Islet of Langerhans (tissue), 1 donor: Measurements from ENCODE around the gene VPS39.
A peak's percentile ranks its signal among the peaks of the same experiment; 100 is the strongest.

ENCODE experiments used
- FAIRE-seq: peaks from one replicate; lab custom pipeline; 2011; peaks lifted over from hg19 to GRCh38; lab: Jason Lieb, UNC

The VPS39 gene

DNA sequence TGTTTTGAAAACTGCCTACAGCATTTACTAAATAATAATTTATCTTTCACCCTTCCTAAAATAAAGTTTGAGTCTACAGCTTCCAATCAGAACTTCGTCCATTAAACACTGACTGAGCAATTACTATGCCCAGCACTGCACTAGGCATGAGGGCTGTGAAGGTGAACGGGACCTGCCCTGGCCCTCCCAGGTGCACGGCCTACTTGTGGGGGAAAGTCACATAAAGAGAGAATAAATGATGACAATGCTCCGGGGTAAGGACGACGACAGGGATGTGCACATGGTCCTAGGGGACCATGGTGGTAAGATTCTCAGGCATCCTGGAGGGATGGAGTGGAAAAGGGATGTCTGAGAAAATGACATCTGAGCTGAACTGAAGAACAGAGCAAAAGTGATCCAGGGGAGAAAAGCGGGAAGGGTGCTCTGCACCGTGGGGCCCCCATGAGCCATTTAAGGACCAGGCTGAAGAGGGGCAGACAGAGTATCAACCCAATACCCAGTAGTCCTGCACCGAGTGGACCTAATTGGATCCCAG, 63.2 kb downstream of the VPS39 start:
- FAIRE-seq: no peak

GRCh38 chr15:42143866-42144625, 64.1 kb downstream of the VPS39 start:
- FAIRE-seq: no peak

- no peak for FAIRE-seq
Observed at GRCh38 chr15:42143356-42143755, 64.7 kb downstream of the VPS39 start.

DNA sequence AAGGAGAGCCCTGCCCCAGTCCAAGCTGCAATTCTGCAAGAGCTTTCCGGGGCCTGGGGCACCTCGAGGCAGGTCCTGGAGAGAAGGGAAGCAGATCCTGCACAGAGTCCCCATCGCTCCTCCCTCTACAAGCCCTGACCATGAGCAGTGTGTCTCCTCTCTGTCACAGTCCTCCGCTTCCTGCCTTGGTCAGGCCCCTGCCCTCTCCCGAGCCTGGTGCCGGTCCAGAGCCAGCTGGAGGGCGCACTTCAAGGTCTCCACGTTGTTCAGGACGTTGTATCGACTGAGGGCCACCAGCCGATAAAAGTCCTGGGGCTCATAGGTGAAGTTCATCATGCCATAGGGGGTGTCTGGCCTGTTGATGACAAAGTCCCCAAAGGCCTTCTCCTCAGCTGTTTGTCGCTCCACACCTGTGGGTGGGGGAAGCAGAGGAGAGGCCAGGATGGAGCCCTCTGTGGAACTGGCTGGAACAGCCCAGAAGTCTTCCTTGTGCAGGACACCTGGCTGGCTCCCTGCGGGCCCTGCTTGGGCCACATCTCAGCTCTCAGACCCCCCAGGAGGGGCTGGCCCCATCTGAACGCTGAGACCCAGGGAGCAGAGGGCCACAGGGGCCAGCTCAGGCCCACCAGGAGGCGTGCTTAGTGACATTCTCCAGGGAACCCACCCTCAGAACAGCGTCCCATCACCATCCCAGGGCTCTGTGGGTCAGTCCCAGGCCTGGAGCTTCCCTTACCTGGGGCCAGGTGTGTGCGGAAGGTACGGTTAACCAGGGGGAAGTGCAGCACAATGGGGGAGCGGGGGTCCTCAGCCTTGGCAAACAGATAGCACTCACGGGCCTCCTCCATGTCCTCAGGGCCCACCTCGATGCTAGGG, 66.1 kb downstream of the VPS39 start:
- no peak for FAIRE-seq

- no peak for FAIRE-seq
Observed at GRCh38 chr15:42141246-42141645, 66.9 kb downstream of the VPS39 start.

- no peak for FAIRE-seq
Observed at GRCh38 chr15:42140383-42141070, 67.6 kb downstream of the VPS39 start.

GRCh38 chr15:42139596-42139995, 68.5 kb downstream of the VPS39 start:
- FAIRE-seq: no peak

GRCh38 chr15:42138968-42139386, 69.1 kb downstream of the VPS39 start:
- no peak for FAIRE-seq

DNA sequence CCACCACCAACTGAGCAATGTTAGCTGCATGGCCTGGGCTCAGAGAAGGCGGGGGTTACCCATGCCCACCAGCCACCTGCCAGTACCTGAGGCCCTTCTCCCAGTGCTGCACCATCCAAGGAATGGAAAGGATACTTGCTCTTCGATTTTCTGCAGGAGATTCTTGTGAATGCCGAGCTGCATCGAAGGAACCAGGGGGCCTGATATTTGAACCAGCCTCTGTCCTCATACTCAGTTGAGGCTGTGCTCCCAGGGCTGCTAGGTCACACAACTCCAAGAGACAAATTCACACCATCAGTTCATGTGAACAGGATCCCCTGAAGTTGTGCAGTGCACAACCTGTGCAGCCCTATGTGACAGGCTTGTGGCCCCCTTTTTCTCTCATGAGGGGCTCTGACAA, 69.7 kb downstream of the VPS39 start:
- no peak for FAIRE-seq

- FAIRE-seq: peak; percentile 60
Observed at GRCh38 chr15:42137461-42138261, 70.4 kb downstream of the VPS39 start.

DNA sequence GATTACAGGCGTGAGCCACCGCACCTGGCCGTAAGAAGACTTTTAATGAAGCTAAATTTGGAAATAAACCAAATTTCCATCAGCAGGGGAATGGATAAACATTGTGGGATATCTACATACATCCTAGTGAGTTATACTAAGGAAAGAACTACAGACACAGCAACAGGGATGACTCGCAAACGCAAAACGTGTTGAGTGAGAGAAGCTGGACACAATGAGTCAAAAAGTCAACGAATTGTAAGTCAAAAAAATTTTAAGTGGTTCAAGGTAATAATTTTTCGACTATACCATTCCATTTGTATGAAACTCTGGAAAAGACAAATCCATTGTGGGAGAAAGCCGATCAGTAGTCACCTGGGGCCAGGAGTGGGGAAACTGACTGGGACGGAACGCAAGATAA, 71.6 kb downstream of the VPS39 start:
- FAIRE-seq: no peak

- no peak for FAIRE-seq
Observed at GRCh38 chr15:42135351-42135750, 72.8 kb downstream of the VPS39 start.

DNA sequence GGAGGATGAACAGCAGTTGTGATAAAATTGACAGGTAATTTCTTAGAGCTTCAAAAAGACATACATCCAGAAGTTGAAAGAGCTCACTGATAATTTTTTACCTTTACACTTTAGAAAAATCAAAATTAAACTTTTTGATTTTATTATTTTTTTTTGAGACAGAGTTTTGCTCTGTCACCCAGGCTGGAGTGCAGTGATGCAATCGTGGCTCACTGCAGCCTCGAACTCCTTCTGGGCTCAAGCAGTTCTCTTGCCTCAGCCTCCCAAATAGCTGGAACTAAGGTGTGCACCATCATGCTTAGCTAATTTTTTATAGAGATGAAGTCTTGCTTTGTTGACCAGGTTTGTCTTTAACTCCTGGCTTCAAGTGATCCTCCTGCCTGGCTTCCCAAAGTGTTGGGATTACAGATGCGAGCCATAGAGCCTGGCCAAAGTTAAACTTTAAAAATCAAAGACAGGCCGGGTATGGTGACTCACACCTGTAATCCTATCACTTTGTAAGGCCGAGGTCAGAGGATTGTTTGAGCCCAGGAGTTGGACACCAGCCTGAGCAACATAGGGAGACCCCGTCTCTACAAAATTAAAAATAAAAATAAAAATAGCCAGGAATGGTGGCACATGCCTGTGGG, 73.4 kb downstream of the VPS39 start:
- no peak for FAIRE-seq

GRCh38 chr15:42133886-42134502, 74.1 kb downstream of the VPS39 start:
- no peak for FAIRE-seq

DNA sequence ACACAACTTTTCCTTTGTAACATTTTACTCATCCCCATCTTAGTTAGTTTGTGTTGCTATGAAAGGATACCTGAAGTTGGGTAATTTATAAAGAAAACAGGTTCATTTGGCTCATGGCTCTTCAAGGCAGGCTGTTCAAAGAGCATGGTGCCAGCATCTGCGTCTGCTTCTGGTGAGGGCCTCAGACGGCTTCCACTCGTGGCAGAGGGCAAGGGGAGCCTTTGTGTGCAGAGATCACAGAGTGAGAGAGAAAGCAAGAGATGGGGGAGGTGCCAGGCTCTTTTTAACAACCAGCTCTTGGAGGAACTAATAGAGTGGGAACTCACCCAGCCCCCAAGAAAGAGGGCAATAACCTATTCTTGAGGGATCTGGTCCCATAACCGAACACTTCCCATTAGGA, 74.7 kb downstream of the VPS39 start:
- FAIRE-seq: no peak

DNA sequence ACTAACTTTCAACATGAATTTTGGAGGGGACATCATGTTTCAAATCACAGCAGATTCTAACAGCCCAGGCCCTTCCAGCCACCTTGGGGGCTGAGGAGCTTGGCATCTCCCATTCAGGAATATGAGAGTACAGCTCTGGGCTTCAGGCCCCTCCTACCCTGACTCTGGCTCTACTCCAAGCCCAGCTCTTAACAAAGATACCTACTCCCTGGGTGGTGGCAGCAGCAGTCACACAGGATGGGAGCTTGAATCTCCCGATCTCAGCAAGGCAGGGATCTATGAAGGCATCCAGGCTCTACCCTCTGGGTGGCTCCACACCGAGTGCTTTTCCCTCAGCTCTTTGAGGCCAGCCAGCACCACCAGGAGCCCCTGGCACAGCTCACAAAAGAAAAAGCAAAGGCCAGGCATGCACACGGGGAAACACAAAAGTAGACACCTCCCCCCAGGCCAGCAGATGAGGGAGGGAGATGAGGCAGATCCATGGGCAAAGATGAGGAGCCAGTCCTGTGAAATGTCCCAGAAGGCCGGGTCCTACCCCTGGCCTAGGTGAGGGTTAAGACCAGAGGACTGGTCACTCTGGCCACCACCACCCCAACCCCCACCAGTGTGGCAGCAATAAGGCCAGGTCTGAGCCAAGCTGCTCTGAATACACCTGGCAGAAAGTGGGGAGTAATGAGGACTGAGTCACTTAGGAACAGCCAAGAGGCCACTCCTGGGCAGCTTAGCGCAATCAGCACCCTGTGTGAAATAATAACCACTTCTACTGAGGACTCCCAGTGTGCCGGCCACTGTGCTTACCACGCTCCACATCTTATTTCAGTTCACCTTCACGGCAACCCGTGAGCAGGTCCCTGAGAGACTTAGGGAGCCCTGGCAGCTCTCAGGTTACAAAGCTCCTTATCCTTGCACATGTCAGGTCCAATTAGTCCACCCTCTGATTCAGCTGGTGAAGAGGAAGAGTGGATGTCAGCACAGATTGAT, 76.0 kb downstream of the VPS39 start:
- peak; percentile 33 for FAIRE-seq

- FAIRE-seq: no peak
Observed at GRCh38 chr15:42131006-42131405, 77.1 kb downstream of the VPS39 start.

DNA sequence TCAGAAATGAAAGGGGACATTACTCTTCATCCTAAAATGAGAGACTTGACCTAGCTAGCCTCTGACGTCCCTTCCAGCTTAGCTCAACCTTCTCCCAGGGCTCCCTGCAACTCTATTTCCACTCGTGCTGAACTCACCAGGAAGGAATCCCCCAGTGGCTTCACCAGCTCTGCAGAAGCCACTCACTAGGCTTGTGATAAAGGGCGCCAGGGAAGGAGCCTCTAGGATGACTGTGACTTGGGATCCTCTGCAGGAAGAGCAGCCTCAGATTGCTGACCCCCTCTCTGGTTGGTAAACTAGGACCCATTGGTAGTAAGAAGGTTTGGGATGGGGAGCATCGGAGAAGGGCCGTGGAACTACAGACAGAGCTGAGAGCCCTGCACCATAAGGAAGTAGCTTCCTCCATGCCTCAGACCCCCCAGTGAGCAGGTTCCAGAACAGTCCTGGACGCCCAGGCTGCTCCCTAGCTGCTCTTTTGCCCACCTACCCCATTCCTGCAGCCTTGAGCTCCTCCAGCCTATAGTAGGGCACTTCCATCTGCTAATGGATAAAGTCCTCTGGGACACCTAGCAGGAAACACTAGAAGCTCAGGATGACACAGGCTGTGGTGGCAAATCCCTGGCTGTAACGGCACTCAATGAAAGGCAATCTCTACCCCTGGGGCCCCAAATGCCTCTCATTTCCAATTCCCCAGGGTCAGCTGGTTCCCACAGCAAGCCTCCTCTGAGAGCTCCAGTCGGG, 77.7 kb downstream of the VPS39 start:
- no peak for FAIRE-seq

GRCh38 chr15:42129364-42129763, 78.7 kb downstream of the VPS39 start:
- FAIRE-seq: no peak
